ENCODE measurements around the gene E2F1. TPM values are rescaled to one million over a fixed set of nuclear protein-coding genes. Genes with fewer than 3 reads are reported as not detected.

E2F1 gene
- total and polyA plus RNA-seq, 2 donors (not counting 3 experiments of a cell fraction or from before 2014, with no cell fraction given): 20.7 to 29.6 TPM

GRCh38 chr20:33671573-33672288, 14.5 kb downstream of the E2F1 start:
- peaks cover 20% of the 10 kb centered on the region for H3K4me1 ChIP-seq (ENCODE audit: control insufficient read depth, extremely low read depth, insufficient read depth, low read length)
- DNase-seq (ENCODE audit: low read depth, low spot score): no peak
- peaks cover 0 to 2% of the 10 kb centered on the region in 2 experiments for H3K36me3 ChIP-seq (ENCODE audit: control insufficient read depth in 2 of 2, extremely low read depth in 1 of 2, insufficient read depth in 2 of 2, low read length in 2 of 2)
- no peaks in the 10 kb centered on the region for H3K79me2 ChIP-seq (ENCODE audit: control insufficient read depth, insufficient read depth, low read length)
- H2AFZ ChIP-seq (ENCODE audit: low read depth, low read length): no peak overlapping the region
- ChIA-PET POLR2A (no interaction called here), CTCF (interaction anchor here (1.0 to 1.4 kb wide), 4 partner anchors 12 to 214 kb away, joined by 3 to 4 read pairs (median 4); partner anchors contain the start of gene ZNF341)
- H3K27me3 ChIP-seq (ENCODE audit: control insufficient read depth in 2 of 2, insufficient read depth in 2 of 2, low read length in 2 of 2): no peaks in the 10 kb centered on the region
- dilution Hi-C loops (cut with MboI; ENCODE audit: extremely low pct_ligation_motif_present, low sequenced_read_pairs) (no loop called here), intact Hi-C loops (cut with micrococcal nuclease) (no loop called here)
- no peaks in the 10 kb centered on the region for H3K9me3 ChIP-seq (replicated peaks; ENCODE audit: control insufficient read depth, insufficient read depth, low read length)
- no TSS peak for BruUV-seq (replicated peaks)
- no peaks in the 10 kb centered on the region for H4K20me1 ChIP-seq (replicated peaks; ENCODE audit: control insufficient read depth, extremely low read depth, insufficient read depth, low read length)
- TF ChIP-seq POLR2AphosphoS5 (IDR thresholded peaks at IDR 0.05; ENCODE audit: insufficient read depth, low read depth, low read length) (no peak), POLR2A (IDR thresholded peaks at IDR 0.05; ENCODE audit: low read depth, low read length) (no peak), MAX (IDR thresholded peaks at IDR 0.05; ENCODE audit: insufficient read depth, insufficient read length) (no peak)
- no peak overlapping the region for H3K4me3 ChIP-seq (replicated peaks in 1 of 3; ENCODE audit: insufficient read depth in 1 of 3, low read depth in 1 of 3, low read length in 3 of 3)
- no peak overlapping the region for H3K4me2 ChIP-seq (ENCODE audit: insufficient read depth, low read length)
- no peak overlapping the region for H3K9ac ChIP-seq (replicated peaks; ENCODE audit: extremely low read depth, insufficient read depth, low read length)
- no peaks in the 10 kb centered on the region for H3K9me1 ChIP-seq (replicated peaks; ENCODE audit: control insufficient read depth, extremely low read depth, insufficient read depth, low read length)
- H3K27ac ChIP-seq (ENCODE audit: insufficient read depth, low read depth, low read length): no peak overlapping the region
- no peak for FAIRE-seq

GRCh38 chr20:33670715-33671499, 15.3 kb downstream of the E2F1 start:
- Histone ChIP-seq H3K79me2 (ENCODE audit: control insufficient read depth, insufficient read depth, low read length) (no peaks in the 10 kb centered on the region), H3K4me3 (replicated peaks in 1 of 3; ENCODE audit: insufficient read depth in 1 of 3, low read depth in 1 of 3, low read length in 3 of 3) (no peak overlapping the region), H3K27ac (ENCODE audit: insufficient read depth, low read depth, low read length) (no peak overlapping the region), H3K4me2 (ENCODE audit: insufficient read depth, low read length) (no peak overlapping the region), H3K4me1 (ENCODE audit: control insufficient read depth, extremely low read depth, insufficient read depth, low read length) (peaks cover 27% of the 10 kb centered on the region), H4K20me1 (replicated peaks; ENCODE audit: control insufficient read depth, extremely low read depth, insufficient read depth, low read length) (no peaks in the 10 kb centered on the region), H3K36me3 (ENCODE audit: control insufficient read depth in 2 of 2, extremely low read depth in 1 of 2, insufficient read depth in 2 of 2, low read length in 2 of 2) (peaks cover 0 to 2% of the 10 kb centered on the region in 2 experiments), H3K9me1 (replicated peaks; ENCODE audit: control insufficient read depth, extremely low read depth, insufficient read depth, low read length) (no peaks in the 10 kb centered on the region), H3K9ac (replicated peaks; ENCODE audit: extremely low read depth, insufficient read depth, low read length) (no peak overlapping the region), H2AFZ (ENCODE audit: low read depth, low read length) (no peak overlapping the region), H3K27me3 (ENCODE audit: control insufficient read depth in 2 of 2, insufficient read depth in 2 of 2, low read length in 2 of 2) (no peaks in the 10 kb centered on the region), H3K9me3 (replicated peaks; ENCODE audit: control insufficient read depth, insufficient read depth, low read length) (no peaks in the 10 kb centered on the region)
- CTCF ChIA-PET: interaction anchor here (0.8 to 1.0 kb wide), 2 partner anchors 13 to 18 kb away, joined by 3 read pairs; no protein-coding TSS in a partner anchor
- no TSS peak for BruUV-seq (replicated peaks)
- TF ChIP-seq MYC (IDR thresholded peaks at IDR 0.05; ENCODE audit: low read depth, low read length) (no peak), POLR2AphosphoS5 (IDR thresholded peaks at IDR 0.05; ENCODE audit: insufficient read depth, low read depth, low read length) (no peak), POLR2A (IDR thresholded peaks at IDR 0.05; ENCODE audit: low read depth, low read length) (no peak), JUN (IDR thresholded peaks at IDR 0.05; ENCODE audit: borderline replicate concordance, insufficient read depth, insufficient read length, low read depth) (no peak), EZH2 (IDR thresholded peaks at IDR 0.05; ENCODE audit: borderline replicate concordance, low read depth, low read length, severe bottlenecking) (no peak), CTCF (IDR thresholded peaks at IDR 0.05; ENCODE audit: extremely low read depth in 1 of 2, insufficient read depth in 1 of 2, low read depth in 1 of 2, low read length in 2 of 2) (no peak), MAX (IDR thresholded peaks at IDR 0.05; ENCODE audit: insufficient read depth, insufficient read length) (no peak), GATA2 (IDR thresholded peaks at IDR 0.05; ENCODE audit: insufficient read depth, insufficient read length, low read depth, low read length) (no peak), FOS (IDR thresholded peaks at IDR 0.05; ENCODE audit: borderline replicate concordance, insufficient read depth, low read length) (no peak)
- no peak for FAIRE-seq
- POLR2A ChIA-PET: no interaction called here
- DNase-seq (ENCODE audit: low read depth, low spot score): no peak
- dilution Hi-C loops (cut with MboI; ENCODE audit: extremely low pct_ligation_motif_present, low sequenced_read_pairs): no loop called here
- intact Hi-C loops (cut with micrococcal nuclease): no loop called here
